Measurements from ENCODE around the gene CRYGN. TPM values are rescaled to one million over a fixed set of nuclear protein-coding genes. Genes with fewer than 3 reads are reported as not detected.

Gene CRYGN
- polyA plus RNA-seq, 1 donor, result 0.36 TPM

- no peak for DNase-seq
- no peaks in the 10 kb centered on the region for H3K27me3 ChIP-seq (ENCODE audit: control insufficient read depth, insufficient read depth, low read length)
- no CpG with 5 or more reads among the region's 25 CpGs for WGBS (ENCODE audit: insufficient coverage, low lambda C conversion rate)
Observed at GRCh38 chr7:151390598-151391357, 49.2 kb downstream of the CRYGN start.

DNA sequence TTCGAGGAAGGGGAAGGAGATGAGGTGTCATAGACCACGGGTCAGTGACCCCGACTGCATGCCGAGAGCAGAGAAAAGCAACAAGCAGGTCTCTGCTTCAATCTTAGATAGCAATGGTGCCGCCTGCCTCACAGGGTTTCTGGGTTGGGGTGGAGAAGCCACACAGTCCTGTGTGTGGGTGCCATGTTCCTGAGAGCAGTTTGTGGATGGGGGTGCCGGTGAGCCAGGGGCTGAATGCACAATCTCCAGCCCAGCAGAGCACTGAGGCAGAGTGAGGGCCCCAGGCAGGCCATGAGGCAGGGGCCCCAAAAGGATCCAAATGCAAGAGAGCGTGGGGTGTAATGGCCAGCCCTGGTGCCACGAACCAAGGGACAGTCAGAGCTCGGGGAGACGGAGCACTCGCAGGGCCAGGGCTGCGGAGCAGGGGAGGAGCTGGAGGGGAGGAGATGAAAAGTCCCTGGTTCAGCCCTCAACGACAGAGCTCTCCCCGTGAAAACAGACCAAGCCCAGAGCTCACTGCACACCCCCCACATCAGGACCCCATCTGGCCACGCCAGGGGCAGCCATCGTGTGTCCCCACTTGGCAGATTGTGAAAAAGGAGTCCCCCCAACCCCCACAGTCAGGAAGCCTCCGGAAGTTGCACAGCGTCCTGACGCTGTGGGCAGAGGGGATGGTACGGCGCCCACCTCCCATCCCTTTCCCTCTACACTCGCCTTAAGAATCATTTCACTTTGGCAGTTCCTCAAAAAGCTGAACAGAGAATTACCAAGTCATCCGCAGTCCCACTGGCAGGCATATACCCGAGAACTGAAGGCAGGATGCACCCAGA lies 50.0 kb downstream of the CRYGN start:
- Histone ChIP-seq H3K36me3 (ENCODE audit: control insufficient read depth, insufficient read depth, low read length) (no peaks in the 10 kb centered on the region), H3K27ac (ENCODE audit: low read length) (no peak overlapping the region), H3K4me1 (ENCODE audit: control insufficient read depth, insufficient read depth, low read length) (no peaks in the 10 kb centered on the region), H3K4me3 (ENCODE audit: low read length) (no peak overlapping the region), H3K9me3 (ENCODE audit: control insufficient read depth, low read depth, low read length) (peaks cover 4% of the 10 kb centered on the region), H3K27me3 (ENCODE audit: control insufficient read depth, insufficient read depth, low read length) (peaks cover under 1% of the 10 kb centered on the region)
- no peak for DNase-seq
- WGBS (ENCODE audit: insufficient coverage, low lambda C conversion rate), result no CpG with 5 or more reads among the region's 24 CpGs

More at GRCh38 chr7:151390598-151391357, 49.2 kb downstream of the CRYGN start:
- H3K36me3 ChIP-seq (ENCODE audit: control insufficient read depth, insufficient read depth, low read length), result no peaks in the 10 kb centered on the region
- peaks cover 3% of the 10 kb centered on the region for H3K9me3 ChIP-seq (ENCODE audit: control insufficient read depth, low read depth, low read length)
- no peak overlapping the region for H3K4me3 ChIP-seq (ENCODE audit: low read length)
- H3K27ac ChIP-seq (ENCODE audit: low read length), result no peak overlapping the region
- H3K4me1 ChIP-seq (ENCODE audit: control insufficient read depth, insufficient read depth, low read length), result no peaks in the 10 kb centered on the region

DNA sequence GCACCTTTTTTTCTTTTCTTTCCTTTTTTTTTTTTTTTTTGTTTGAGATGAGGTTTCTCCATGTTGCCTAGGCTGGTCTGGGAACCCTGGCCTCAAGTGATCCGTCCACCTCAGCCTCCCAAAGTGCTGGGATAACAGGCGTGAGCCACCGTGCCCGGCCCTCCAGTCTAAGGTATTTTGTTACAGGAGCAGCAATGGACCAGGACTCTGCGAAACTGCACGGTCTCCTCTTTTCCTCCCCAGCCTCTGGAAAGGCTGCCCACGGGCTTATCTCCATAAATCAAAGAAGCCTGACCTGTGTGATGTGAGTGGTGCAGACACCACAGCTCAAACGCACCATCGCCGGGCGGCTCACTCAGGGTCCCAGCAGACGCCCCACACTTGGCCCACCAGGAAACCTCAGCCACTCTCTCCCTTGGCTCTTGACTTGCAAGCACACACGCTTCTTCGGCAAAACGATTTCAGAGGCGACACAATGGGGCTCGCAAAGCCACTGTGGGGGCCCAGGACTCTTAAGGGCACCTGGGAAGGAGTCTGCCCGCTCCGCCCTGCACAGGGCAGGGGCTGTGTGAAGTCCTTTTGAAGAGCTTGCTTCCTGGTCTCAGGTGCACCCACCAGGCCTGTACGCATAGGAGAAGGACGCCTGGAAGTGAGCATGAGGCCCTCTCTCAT lies 50.7 kb downstream of the CRYGN start:
- no peaks in the 10 kb centered on the region for H3K4me1 ChIP-seq (ENCODE audit: control insufficient read depth, insufficient read depth, low read length)
- no peak overlapping the region for H3K27ac ChIP-seq (ENCODE audit: low read length)
- peaks cover 5% of the 10 kb centered on the region for H3K9me3 ChIP-seq (ENCODE audit: control insufficient read depth, low read depth, low read length)
- peaks cover 8% of the 10 kb centered on the region for H3K27me3 ChIP-seq (ENCODE audit: control insufficient read depth, insufficient read depth, low read length)
- H3K36me3 ChIP-seq (ENCODE audit: control insufficient read depth, insufficient read depth, low read length), result no peaks in the 10 kb centered on the region
- WGBS (ENCODE audit: insufficient coverage, low lambda C conversion rate), result 100% methylated on average over 2 of the region's 21 CpGs
- no peak overlapping the region for H3K4me3 ChIP-seq (ENCODE audit: low read length)
- no peak for DNase-seq

DNA sequence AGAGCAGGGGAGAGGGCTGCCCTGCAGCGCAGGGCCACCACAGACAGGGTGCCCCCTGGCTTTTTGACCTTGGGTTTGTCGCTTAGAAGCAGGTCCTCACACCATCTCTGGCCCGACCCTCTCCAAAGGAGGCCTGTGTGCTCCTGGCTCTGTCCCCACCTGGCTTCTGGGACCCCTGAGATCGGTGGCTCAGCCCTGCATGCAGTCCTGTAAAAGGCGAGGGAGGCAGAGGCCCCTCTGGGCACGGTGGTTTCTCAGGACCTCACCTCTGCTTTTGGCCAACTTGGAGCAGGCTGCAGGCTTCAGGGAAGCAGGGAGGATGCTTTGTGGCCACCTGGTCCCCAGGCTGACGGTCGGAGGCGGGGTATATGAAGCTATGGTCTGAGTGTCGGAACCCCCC lies 51.5 kb downstream of the CRYGN start:
- no peak for DNase-seq
- Histone ChIP-seq H3K27ac (ENCODE audit: low read length) (no peak overlapping the region), H3K4me1 (ENCODE audit: control insufficient read depth, insufficient read depth, low read length) (no peaks in the 10 kb centered on the region), H3K4me3 (ENCODE audit: low read length) (no peak overlapping the region), H3K27me3 (ENCODE audit: control insufficient read depth, insufficient read depth, low read length) (peaks cover 15% of the 10 kb centered on the region), H3K9me3 (ENCODE audit: control insufficient read depth, low read depth, low read length) (peaks cover 4% of the 10 kb centered on the region), H3K36me3 (ENCODE audit: control insufficient read depth, insufficient read depth, low read length) (no peaks in the 10 kb centered on the region)
- no CpG with 5 or more reads among the region's 10 CpGs for WGBS (ENCODE audit: insufficient coverage, low lambda C conversion rate)

DNA sequence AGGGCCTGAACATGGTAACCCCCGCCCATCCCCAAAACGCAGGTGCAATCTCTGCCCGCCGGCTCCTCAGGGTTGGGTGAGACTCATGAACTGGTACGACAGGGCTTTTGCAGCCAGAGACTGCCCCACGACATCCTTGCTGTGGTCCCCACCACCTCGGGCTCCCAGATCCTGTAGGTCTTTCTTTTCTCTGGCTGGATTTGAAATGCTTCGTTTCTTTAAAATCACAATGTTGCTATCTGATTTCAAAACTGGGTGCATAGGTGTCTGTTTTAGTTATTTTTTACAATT lies 52.0 kb downstream of the CRYGN start:
- no peak for DNase-seq
- WGBS (ENCODE audit: insufficient coverage, low lambda C conversion rate), result no CpG with 5 or more reads among the region's 8 CpGs
- Histone ChIP-seq H3K9me3 (ENCODE audit: control insufficient read depth, low read depth, low read length) (peaks cover 4% of the 10 kb centered on the region), H3K4me3 (ENCODE audit: low read length) (no peak overlapping the region), H3K27ac (ENCODE audit: low read length) (no peak overlapping the region), H3K27me3 (ENCODE audit: control insufficient read depth, insufficient read depth, low read length) (peaks cover 20% of the 10 kb centered on the region), H3K36me3 (ENCODE audit: control insufficient read depth, insufficient read depth, low read length) (no peaks in the 10 kb centered on the region), H3K4me1 (ENCODE audit: control insufficient read depth, insufficient read depth, low read length) (no peaks in the 10 kb centered on the region)

DNA sequence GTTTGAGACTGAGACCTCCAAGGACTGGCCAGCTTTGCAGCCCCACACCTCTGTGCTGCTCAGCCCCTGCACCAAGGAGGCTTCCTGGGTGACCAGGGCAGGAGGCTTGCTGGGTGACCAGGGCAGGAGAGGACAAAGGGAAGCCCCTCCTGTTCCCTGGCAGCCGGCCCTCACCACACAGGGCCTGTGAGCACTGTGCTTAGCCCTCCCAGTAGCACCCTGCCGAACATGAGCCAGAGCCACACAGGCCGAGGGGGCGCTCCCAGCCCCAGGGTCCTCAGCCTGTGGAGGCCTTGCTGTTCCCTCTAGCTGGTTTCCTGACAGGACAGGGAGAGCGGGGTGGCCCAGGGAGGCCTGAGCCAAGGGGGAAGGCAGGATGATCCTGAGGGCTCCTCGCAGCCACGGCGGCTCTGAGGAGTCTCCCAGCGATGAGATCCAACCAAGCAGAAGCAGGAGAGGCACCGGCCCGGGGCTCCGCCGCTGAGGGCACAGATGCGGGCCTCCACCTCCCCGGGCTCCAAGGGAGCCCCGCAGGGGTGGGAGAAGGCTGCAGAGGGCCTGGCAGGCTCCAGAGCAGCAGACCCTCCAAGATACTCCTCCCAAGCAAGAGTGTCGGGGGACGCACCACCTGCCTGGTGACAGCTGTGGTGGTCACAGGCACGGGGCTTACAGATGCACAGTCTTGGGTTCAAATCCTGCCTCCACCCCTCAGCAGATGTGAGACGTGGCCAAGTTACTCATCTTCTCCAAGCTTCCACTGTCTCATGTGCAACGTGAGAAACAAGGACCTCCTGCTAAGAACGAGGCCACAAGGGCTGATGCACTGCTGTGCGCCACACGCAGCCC lies 52.6 kb downstream of the CRYGN start:
- no peaks in the 10 kb centered on the region for H3K36me3 ChIP-seq (ENCODE audit: control insufficient read depth, insufficient read depth, low read length)
- peaks cover 26% of the 10 kb centered on the region for H3K27me3 ChIP-seq (ENCODE audit: control insufficient read depth, insufficient read depth, low read length)
- H3K27ac ChIP-seq (ENCODE audit: low read length), result no peak overlapping the region
- H3K4me1 ChIP-seq (ENCODE audit: control insufficient read depth, insufficient read depth, low read length), result peaks cover under 1% of the 10 kb centered on the region
- H3K4me3 ChIP-seq (ENCODE audit: low read length), result no peak overlapping the region
- whole genome bisulfite sequencing (ENCODE audit: insufficient coverage, low lambda C conversion rate), result no CpG with 5 or more reads among the region's 24 CpGs
- H3K9me3 ChIP-seq (ENCODE audit: control insufficient read depth, low read depth, low read length), result peaks cover 4% of the 10 kb centered on the region
- DNase-seq, result no peak

- H3K27ac ChIP-seq (ENCODE audit: low read length), result no peak overlapping the region
- no CpG with 5 or more reads among the region's 16 CpGs for WGBS (ENCODE audit: insufficient coverage, low lambda C conversion rate)
Observed at GRCh38 chr7:151386301-151387160, 53.4 kb downstream of the CRYGN start.

GRCh38 chr7:151385626-151386300 lies 54.2 kb downstream of the CRYGN start:
- WGBS (ENCODE audit: insufficient coverage, low lambda C conversion rate), result no CpG with 5 or more reads among the region's 26 CpGs
- H3K27ac ChIP-seq (ENCODE audit: low read length), result no peak overlapping the region
- DNase-seq, result no peak
- H3K9me3 ChIP-seq (ENCODE audit: control insufficient read depth, low read depth, low read length), result peaks cover 7% of the 10 kb centered on the region
- H3K27me3 ChIP-seq (ENCODE audit: control insufficient read depth, insufficient read depth, low read length), result peaks cover 39% of the 10 kb centered on the region
- H3K4me1 ChIP-seq (ENCODE audit: control insufficient read depth, insufficient read depth, low read length), result peaks cover 7% of the 10 kb centered on the region
- no peak overlapping the region for H3K4me3 ChIP-seq (ENCODE audit: low read length)
- H3K36me3 ChIP-seq (ENCODE audit: control insufficient read depth, insufficient read depth, low read length), result no peaks in the 10 kb centered on the region

More at GRCh38 chr7:151386301-151387160, 53.4 kb downstream of the CRYGN start:
- Histone ChIP-seq H3K36me3 (ENCODE audit: control insufficient read depth, insufficient read depth, low read length) (no peaks in the 10 kb centered on the region), H3K9me3 (ENCODE audit: control insufficient read depth, low read depth, low read length) (peaks cover 7% of the 10 kb centered on the region), H3K27me3 (ENCODE audit: control insufficient read depth, insufficient read depth, low read length) (peaks cover 34% of the 10 kb centered on the region), H3K4me1 (ENCODE audit: control insufficient read depth, insufficient read depth, low read length) (peaks cover 7% of the 10 kb centered on the region), H3K4me3 (ENCODE audit: low read length) (no peak overlapping the region)
- DNase-seq, result no peak
